MCF 10A (cell line): ENCODE measurements around the gene TKTL1. TPM values are rescaled to one million over a fixed set of nuclear protein-coding genes. Genes with fewer than 3 reads are reported as not detected.

Source experiments
- BruUV-seq: library from RNA; stranded (reverse); fragments of 400-500 nt; replicated peaks from 2 replicates; lab custom pipeline; 2021; lab: Mats Ljungman, UMichigan
- CTCF ChIA-PET: fragments of 300-600 bp; sonication (Branson Sonifier 250); formaldehyde crosslinking; extraction: SDS; loops from one replicate; lab custom pipeline; 2021; ENCODE audit warnings: antibody characterized with exemption, inconsistent platforms; lab: Yijun Ruan, JAX
- POLR2A ChIA-PET: fragments of 300-600, 350-650 bp; sonication (Branson Sonifier 250); formaldehyde crosslinking; extraction: SDS; loops from one replicate; lab custom pipeline; 2020; ENCODE audit warnings: antibody characterized with exemption, inconsistent platforms; lab: Yijun Ruan, JAX
- DNase-seq: peaks from one replicate; pipeline ENCODE4 v3.0.0-alpha.2; 2018; ENCODE audit not compliant: unreplicated experiment
- H3K27ac Mint-ChIP-seq: one replicate; pipeline ENCODE4 v1.8.0; 2022; ENCODE audit warnings: mild to moderate bottlenecking, low read depth, mixed read lengths; ENCODE audit not compliant: unreplicated experiment
- H3K27me3 Mint-ChIP-seq: one replicate; pipeline ENCODE4 v1.8.0; 2022; ENCODE audit warnings: mixed read lengths; ENCODE audit not compliant: insufficient read depth, unreplicated experiment
- H3K36me3 Mint-ChIP-seq: one replicate; pipeline ENCODE4 v1.8.0; 2022; ENCODE audit warnings: mild to moderate bottlenecking, moderate library complexity, mixed read lengths; ENCODE audit not compliant: insufficient read depth, unreplicated experiment
- H3K4me1 Mint-ChIP-seq: one replicate; pipeline ENCODE4 v1.8.0; 2022; ENCODE audit warnings: mixed read lengths; ENCODE audit not compliant: insufficient read depth, unreplicated experiment
- H3K4me3 Mint-ChIP-seq: one replicate; pipeline ENCODE4 v1.8.0; 2022; ENCODE audit warnings: mild to moderate bottlenecking, moderate library complexity, mixed read lengths; ENCODE audit not compliant: unreplicated experiment
- H3K9me3 Mint-ChIP-seq: one replicate; pipeline ENCODE4 v1.8.0; 2022; ENCODE audit warnings: mixed read lengths; ENCODE audit not compliant: unreplicated experiment
- intact Hi-C: fragments of 100-400 bp; cut with micrococcal nuclease; formaldehyde crosslinking; loops from 2 replicates; pipeline ENCODE4 v1.14.1; 2022
- total RNA-seq: library from RNA; stranded (reverse); gene quantifications from 2 replicates; pipeline ENCODE4 v1.2.3, GENCODE V29; 2022
- TF ChIP-seq, protein P1 (sequence below): fragments of 200-600 bp; IDR thresholded peaks from one replicate; pipeline ENCODE4 v1.8.0; 2022; ENCODE audit warnings: antibody characterized with exemption, mild to moderate bottlenecking; ENCODE audit not compliant: unreplicated experiment

The TKTL1 gene
- total RNA-seq, 1 experiment from 2014 or later, result not detected

- ChIA-PET CTCF (interaction anchor here (0.6 kb wide), 1 partner anchor 197 kb away, joined by 3 read pairs; no protein-coding TSS in a partner anchor), POLR2A (no interaction called here)
- no peaks in the 10 kb centered on the region for H3K27me3 Mint-ChIP-seq
- intact Hi-C loops, result no loop called here
- H3K9me3 Mint-ChIP-seq, result no peaks in the 10 kb centered on the region
- no peak overlapping the region for H3K27ac Mint-ChIP-seq
- BruUV-seq, result no TSS peak
- no peak overlapping the region for H3K4me3 Mint-ChIP-seq
- H3K4me1 Mint-ChIP-seq, result no peaks in the 10 kb centered on the region
- TF ChIP-seq, protein P1, sequence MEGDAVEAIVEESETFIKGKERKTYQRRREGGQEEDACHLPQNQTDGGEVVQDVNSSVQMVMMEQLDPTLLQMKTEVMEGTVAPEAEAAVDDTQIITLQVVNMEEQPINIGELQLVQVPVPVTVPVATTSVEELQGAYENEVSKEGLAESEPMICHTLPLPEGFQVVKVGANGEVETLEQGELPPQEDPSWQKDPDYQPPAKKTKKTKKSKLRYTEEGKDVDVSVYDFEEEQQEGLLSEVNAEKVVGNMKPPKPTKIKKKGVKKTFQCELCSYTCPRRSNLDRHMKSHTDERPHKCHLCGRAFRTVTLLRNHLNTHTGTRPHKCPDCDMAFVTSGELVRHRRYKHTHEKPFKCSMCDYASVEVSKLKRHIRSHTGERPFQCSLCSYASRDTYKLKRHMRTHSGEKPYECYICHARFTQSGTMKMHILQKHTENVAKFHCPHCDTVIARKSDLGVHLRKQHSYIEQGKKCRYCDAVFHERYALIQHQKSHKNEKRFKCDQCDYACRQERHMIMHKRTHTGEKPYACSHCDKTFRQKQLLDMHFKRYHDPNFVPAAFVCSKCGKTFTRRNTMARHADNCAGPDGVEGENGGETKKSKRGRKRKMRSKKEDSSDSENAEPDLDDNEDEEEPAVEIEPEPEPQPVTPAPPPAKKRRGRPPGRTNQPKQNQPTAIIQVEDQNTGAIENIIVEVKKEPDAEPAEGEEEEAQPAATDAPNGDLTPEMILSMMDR, result no peak
- peaks cover 50% of the 10 kb centered on the region for H3K36me3 Mint-ChIP-seq
- peak; percentile 31 for DNase-seq
Measured at GRCh38 chrX:154348114-154348531, 52.5 kb downstream of the TKTL1 start.

GRCh38 chrX:154348646-154349358 is 53.2 kb downstream of the TKTL1 start:
- Mint-ChIP-seq H3K27me3 (no peaks in the 10 kb centered on the region), H3K4me3 (no peak overlapping the region), H3K27ac (no peak overlapping the region), H3K9me3 (no peaks in the 10 kb centered on the region), H3K4me1 (no peaks in the 10 kb centered on the region), H3K36me3 (peaks cover 57% of the 10 kb centered on the region)
- intact Hi-C loops, result no loop called here
- TF ChIP-seq, protein P1, result no peak
- ChIA-PET POLR2A (no interaction called here), CTCF (interaction anchor here (0.6 to 1.1 kb wide), 3 partner anchors 9 to 29 kb away, joined by 3 to 4 read pairs (median 3); no protein-coding TSS in a partner anchor)
- no peak for DNase-seq
- TSS peak; percentile 49 for BruUV-seq

GRCh38 chrX:154349359-154349935 is 53.9 kb downstream of the TKTL1 start:
- Mint-ChIP-seq H3K27me3 (no peaks in the 10 kb centered on the region), H3K9me3 (no peaks in the 10 kb centered on the region), H3K27ac (no peak overlapping the region), H3K4me3 (no peak overlapping the region), H3K36me3 (peaks cover 63% of the 10 kb centered on the region), H3K4me1 (no peaks in the 10 kb centered on the region)
- TF ChIP-seq, protein P1, result no peak
- no peak for DNase-seq
- intact Hi-C loops, result no loop called here
- CTCF ChIA-PET, result interaction anchor here (0.6 to 1.1 kb wide), 2 partner anchors 24 to 29 kb away, joined by 3 to 4 read pairs; no protein-coding TSS in a partner anchor
- no TSS peak for BruUV-seq
- POLR2A ChIA-PET, result no interaction called here

- TF ChIP-seq, protein P1, result no peak
- Mint-ChIP-seq H3K36me3 (peaks cover 66% of the 10 kb centered on the region), H3K4me3 (no peak overlapping the region), H3K27ac (no peak overlapping the region), H3K4me1 (no peaks in the 10 kb centered on the region), H3K27me3 (no peaks in the 10 kb centered on the region), H3K9me3 (no peaks in the 10 kb centered on the region)
- POLR2A ChIA-PET, result no interaction called here
- intact Hi-C loops, result no loop called here
- BruUV-seq, result no TSS peak
- no peak for DNase-seq
- CTCF ChIA-PET, result interaction anchor here (1.1 kb wide), 1 partner anchor 24 kb away, joined by 4 read pairs; no protein-coding TSS in a partner anchor
Measured at GRCh38 chrX:154349979-154350378, 54.4 kb downstream of the TKTL1 start.
